B cell (primary cell): ENCODE data around the gene PPP2R2C.

Experiments used
- CTCF ChIP-seq: fragments of 200-600 bp; IDR thresholded peaks from one replicate; pipeline ENCODE4 v1.8.0; 2022; ENCODE audit warnings: antibody characterized with exemption, mild to moderate bottlenecking
- EZH2 ChIP-seq: IDR thresholded peaks from 2 replicates; pipeline ENCODE4 v1.6.1; 2012; ENCODE audit warnings: borderline replicate concordance, low read depth, mild to moderate bottlenecking, moderate library complexity, low read length; ENCODE audit not compliant: insufficient read depth, poor library complexity, severe bottlenecking

DNA sequence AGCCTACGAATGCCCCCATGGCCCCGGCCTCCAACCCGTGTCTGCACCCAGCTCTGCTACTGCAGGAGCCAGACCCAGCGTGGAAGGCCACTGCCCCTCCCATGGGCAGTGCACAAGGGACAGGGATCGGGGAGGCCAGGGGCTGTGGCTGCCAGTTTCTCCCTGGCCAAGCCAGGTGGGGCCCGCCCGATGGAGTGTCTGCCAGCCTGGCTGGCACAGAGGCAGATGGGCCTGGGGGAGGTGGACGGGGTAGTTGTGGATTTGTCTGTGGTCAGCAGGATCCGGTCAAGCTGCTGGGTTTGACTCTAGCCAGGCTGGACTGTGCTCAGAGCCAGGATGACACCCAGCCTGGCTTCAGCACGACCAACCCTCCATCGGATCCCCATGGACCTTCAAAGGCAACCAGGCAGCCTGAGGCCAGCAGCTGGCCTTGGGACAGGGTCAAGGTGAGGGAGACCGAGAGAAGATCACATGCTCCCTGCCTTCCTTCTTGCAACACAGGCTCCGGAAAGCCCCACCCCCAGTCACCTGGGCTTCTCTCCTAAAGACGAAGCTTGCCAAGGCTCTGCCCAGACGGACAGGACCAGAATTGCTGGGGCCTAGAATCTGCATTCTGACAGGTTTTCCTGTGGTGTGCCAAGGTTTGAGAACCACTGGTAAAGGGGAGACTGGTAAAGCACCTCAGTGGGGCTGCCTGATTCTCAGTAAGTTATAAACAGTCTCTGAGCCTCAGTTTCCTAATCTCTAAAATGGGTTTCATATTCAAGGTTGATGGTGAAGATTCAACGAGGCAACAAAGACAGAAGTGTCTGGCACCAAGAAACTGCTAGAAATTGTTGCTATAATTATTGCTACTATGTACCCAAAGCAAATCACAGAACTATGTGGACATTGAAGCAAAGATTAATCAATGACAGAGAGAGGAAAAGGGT lies 78.6 kb downstream of the PPP2R2C start:
- TF ChIP-seq CTCF (no peak), EZH2 (no peak)
